HG02970 (cell line): Measurements from ENCODE around the gene EQTN.

Source experiments
- ATAC-seq: cut with Tn5 transposase; IDR thresholded peaks from one replicate; pipeline ENCODE4 v1.9.1; 2021; ENCODE audit warnings: mild to moderate bottlenecking, moderate library complexity, moderate number of reproducible peaks; ENCODE audit not compliant: unreplicated experiment, low FRiP score

Gene EQTN

DNA sequence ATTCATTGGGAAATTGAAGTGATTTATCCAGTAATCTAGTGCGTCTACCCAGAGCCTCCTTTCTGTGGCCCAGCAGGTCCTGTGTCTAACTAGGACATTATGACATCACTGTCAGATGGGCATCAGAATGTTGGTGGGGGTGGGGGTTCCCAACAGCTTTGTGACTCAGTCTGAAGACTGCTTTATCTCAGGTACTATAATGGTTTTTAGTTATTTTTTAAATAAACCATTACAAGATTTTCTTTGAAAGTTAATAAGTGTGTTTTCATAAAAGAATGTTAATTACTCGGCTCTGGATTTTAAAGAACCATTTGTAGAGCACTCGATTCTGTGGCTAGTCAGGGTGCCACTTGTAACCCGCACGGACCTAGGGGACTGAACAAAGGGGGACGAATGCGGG, at the start of gene EQTN:
EQTN (minus strand) TSS at position 101 of the 400 bp plus-strand sequence; CDS start at position 6, 95 bp downstream.
- ATAC-seq, result no peak

- no peak for ATAC-seq
Measured at GRCh38 chr9:27344776-27345175, 47.8 kb upstream of the EQTN start.

DNA sequence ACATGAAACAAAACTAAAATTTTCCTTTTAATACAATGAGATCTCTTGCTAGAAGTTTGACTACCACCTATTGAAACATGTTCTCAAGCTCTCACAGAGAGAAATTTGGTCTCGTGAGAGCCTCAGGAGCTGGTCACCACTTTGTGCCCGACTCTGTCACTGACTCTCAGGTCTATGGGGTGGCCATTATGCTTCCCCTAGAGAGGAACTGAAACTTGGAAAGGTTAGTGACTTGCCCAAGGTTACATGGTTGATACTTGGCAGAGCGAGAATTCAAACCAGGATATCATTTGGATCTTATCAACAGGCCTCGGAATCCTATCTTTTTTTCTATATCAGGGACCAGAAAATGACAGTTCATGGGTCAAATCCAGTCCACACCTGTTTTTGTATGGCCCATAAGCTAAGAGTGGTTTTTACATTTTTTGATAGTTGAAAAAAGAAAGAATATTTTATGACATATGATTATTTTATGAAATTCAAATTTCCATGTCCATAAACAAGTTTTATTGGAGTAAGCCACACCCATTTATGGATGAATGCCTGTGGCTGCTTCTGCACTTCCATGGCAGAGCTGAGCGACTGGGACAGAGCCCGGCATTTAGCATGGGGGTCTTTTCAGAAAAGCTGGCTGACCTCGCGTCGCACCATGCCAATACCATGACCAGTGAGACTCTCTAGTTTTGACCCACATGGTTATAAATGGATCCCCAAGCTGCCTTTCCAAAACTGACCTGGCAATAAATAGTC, 44.8 kb upstream of the EQTN start:
- ATAC-seq, result no peak

- ATAC-seq, result no peak
Measured at GRCh38 chr9:27340961-27341511, 44.1 kb upstream of the EQTN start.

GRCh38 chr9:27340285-27340674, 43.3 kb upstream of the EQTN start:
- no peak for ATAC-seq

DNA sequence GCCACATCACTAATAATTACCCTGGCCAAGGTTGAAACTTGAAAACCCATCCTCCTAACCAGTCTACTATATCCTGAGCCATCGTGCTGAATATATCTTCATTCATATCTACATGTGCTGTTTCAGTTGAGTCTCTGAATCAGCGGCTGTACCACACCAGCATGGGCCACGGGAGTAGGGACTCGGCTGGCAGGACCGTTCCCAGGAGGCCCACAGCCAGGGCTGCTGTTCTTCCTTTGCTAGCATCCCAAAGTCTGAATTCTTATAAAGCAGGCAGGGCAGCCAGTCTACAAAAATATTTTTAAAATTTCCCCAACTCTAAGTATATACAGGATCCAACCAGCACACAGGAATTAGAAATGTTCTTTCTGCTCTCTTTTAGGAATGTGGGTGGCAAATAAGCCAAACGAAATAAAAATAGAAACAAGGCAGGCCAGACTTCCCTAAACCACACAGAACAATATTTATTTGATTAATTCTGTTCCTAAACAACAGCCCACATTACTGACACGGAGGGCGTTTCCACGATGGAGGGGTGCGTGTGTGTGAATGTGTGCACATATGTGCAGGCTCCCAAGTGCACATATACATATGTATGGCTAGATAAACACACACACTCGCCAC, 42.8 kb upstream of the EQTN start:
- no peak for ATAC-seq

- no peak for ATAC-seq
Measured at GRCh38 chr9:27338527-27338903, 41.6 kb upstream of the EQTN start.

- ATAC-seq, result no peak
Measured at GRCh38 chr9:27337833-27338526, 41.0 kb upstream of the EQTN start.

- no peak for ATAC-seq
Measured at GRCh38 chr9:27337236-27337635, 40.3 kb upstream of the EQTN start.

DNA sequence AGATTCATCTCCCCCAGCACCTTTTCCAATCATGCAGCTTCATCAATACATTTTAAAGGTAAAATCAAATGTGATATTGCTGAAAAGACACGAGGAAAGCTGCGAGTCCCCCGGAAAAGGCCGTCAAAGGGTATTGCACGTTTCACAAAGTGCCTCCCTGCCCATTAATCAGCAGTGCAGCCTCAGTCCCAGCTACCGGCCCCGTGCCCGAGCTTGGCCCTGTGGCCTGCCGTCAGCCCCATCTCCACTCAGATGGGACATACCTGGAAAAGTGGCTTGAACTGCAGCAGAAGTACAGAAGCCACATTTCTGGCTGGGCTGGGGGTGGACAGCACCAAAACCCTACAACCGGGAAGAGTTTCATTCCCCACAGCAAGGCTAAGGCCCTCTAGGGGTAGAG, 39.9 kb upstream of the EQTN start:
- no peak for ATAC-seq

GRCh38 chr9:27336126-27336525, 39.2 kb upstream of the EQTN start:
- no peak for ATAC-seq

- ATAC-seq, result no peak
Measured at GRCh38 chr9:27335075-27335474, 38.1 kb upstream of the EQTN start.

GRCh38 chr9:27333241-27334052, 36.5 kb upstream of the EQTN start:
- ATAC-seq, result no peak

GRCh38 chr9:27331393-27331792, 34.4 kb upstream of the EQTN start:
- ATAC-seq, result no peak

- no peak for ATAC-seq
Measured at GRCh38 chr9:27329291-27329690, 32.3 kb upstream of the EQTN start.

- no peak for ATAC-seq
Measured at GRCh38 chr9:27328483-27328882, 31.5 kb upstream of the EQTN start.

- no peak for ATAC-seq
Measured at GRCh38 chr9:27311184-27311583, 14.2 kb upstream of the EQTN start.

DNA sequence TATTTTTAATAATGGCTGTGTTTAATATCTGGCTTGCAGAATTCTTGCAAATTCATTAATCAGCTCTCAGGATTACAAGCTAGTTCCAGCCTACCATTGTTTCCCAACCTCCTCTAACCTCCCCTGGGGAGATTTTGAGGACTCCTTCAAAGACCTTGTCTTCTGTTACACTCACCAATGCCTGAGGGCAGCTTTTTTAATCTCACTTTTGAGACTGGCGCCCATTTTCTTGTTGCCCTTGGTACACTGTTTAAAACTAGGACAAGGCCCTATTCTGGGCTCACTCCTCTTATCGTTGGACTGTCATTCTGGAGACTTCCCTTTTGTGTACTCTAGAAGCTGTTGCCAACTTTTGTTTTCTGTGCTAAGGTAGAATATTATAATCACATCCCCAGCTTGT, 13.6 kb upstream of the EQTN start:
- ATAC-seq, result no peak

DNA sequence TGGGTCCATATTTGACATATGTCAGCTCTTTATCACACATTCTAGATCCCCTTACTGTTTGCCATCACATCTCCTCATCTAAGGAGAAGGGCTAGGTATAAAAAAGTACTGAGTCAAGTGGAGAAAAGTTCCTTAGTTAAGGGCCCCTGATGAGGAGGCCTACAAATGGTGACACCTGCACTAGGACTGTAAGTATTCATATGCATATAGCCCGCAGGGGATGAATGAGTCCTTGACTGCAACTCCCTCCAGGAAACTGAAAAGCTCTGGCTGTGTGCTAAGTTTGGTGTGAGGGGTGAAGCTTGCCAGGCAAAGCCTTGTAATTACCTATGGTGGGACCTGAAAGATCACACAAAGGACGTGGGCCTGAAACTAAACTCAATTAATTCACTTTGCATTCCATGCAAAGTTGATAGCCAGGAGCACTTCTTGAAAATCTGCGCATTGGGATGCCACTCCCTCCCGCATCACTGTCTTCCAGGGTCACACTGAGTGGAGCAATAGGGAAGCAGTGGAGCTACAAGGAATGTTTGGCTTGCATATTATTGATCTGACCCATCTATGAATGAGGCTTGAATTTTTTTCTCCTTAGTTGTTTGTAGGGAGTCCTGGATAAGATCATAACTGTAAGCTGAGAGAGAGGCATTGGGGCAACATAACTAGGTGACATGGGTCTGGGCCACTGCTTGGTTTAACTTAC, 11.9 kb upstream of the EQTN start:
- no peak for ATAC-seq

- no peak for ATAC-seq
Measured at GRCh38 chr9:27304521-27304920, 7.6 kb upstream of the EQTN start.
